Measurements from ENCODE around the gene RUNX2. TPM values are rescaled to one million over a fixed set of nuclear protein-coding genes. Genes with fewer than 3 reads are reported as not detected.

The RUNX2 gene
- total and polyA plus RNA-seq, 9 of the 15 experiments (the other 6 are each of a cell fraction or from before 2014, with no cell fraction given): 0.29 to 1.00 (median 0.43) TPM

DNA sequence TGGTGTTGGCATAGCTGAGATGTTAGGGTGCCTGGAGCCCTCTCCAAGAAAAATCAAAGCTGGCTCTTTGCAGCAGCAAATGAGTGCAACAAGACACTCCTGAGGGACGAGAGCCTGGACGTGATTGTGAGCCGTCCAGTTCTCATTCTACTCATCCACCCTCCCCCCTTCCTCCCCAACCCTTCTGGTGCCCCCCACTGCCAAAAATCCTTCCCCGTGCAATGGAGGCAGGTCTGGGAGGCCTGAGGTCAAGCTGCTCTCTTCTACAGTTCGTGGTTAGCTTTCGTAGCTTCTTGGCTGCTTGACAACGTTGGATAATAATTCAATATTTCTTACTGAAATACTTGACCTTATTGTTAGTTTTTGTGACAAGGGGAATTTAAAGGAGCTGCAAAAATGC is 234.9 kb downstream of the RUNX2 start:
- no peak overlapping the region for H3K4me3 ChIP-seq
- no peaks in the 10 kb centered on the region for H4K20me1 ChIP-seq (replicated peaks; ENCODE audit: control insufficient read depth, insufficient read depth, low read length)
- TF ChIP-seq, protein P1, sequence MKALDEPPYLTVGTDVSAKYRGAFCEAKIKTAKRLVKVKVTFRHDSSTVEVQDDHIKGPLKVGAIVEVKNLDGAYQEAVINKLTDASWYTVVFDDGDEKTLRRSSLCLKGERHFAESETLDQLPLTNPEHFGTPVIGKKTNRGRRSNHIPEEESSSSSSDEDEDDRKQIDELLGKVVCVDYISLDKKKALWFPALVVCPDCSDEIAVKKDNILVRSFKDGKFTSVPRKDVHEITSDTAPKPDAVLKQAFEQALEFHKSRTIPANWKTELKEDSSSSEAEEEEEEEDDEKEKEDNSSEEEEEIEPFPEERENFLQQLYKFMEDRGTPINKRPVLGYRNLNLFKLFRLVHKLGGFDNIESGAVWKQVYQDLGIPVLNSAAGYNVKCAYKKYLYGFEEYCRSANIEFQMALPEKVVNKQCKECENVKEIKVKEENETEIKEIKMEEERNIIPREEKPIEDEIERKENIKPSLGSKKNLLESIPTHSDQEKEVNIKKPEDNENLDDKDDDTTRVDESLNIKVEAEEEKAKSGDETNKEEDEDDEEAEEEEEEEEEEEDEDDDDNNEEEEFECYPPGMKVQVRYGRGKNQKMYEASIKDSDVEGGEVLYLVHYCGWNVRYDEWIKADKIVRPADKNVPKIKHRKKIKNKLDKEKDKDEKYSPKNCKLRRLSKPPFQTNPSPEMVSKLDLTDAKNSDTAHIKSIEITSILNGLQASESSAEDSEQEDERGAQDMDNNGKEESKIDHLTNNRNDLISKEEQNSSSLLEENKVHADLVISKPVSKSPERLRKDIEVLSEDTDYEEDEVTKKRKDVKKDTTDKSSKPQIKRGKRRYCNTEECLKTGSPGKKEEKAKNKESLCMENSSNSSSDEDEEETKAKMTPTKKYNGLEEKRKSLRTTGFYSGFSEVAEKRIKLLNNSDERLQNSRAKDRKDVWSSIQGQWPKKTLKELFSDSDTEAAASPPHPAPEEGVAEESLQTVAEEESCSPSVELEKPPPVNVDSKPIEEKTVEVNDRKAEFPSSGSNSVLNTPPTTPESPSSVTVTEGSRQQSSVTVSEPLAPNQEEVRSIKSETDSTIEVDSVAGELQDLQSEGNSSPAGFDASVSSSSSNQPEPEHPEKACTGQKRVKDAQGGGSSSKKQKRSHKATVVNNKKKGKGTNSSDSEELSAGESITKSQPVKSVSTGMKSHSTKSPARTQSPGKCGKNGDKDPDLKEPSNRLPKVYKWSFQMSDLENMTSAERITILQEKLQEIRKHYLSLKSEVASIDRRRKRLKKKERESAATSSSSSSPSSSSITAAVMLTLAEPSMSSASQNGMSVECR (CRISPR knock-in tag; IDR thresholded peaks at IDR 0.05): no peak
- TF ChIP-seq RB1 (IDR thresholded peaks at IDR 0.05; ENCODE audit: low read depth): no peak
- no peak for TF ChIP-seq KDM4B (IDR thresholded peaks at IDR 0.05; ENCODE audit: borderline replicate concordance in 2 of 2, low read depth in 1 of 2)
- no peak for TF ChIP-seq HDAC8 (tag; IDR thresholded peaks at IDR 0.05)
- TF ChIP-seq ZNF274 (IDR thresholded peaks at IDR 0.05; ENCODE audit: borderline replicate concordance, low read depth, low read length): no peak
- no peak for TF ChIP-seq ZNF444 (CRISPR knock-in tag; IDR thresholded peaks at IDR 0.05)
- TF ChIP-seq, protein P2, sequence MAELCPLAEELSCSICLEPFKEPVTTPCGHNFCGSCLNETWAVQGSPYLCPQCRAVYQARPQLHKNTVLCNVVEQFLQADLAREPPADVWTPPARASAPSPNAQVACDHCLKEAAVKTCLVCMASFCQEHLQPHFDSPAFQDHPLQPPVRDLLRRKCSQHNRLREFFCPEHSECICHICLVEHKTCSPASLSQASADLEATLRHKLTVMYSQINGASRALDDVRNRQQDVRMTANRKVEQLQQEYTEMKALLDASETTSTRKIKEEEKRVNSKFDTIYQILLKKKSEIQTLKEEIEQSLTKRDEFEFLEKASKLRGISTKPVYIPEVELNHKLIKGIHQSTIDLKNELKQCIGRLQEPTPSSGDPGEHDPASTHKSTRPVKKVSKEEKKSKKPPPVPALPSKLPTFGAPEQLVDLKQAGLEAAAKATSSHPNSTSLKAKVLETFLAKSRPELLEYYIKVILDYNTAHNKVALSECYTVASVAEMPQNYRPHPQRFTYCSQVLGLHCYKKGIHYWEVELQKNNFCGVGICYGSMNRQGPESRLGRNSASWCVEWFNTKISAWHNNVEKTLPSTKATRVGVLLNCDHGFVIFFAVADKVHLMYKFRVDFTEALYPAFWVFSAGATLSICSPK (IDR thresholded peaks at IDR 0.05; ENCODE audit: borderline replicate concordance): no peak
- no peak for TF ChIP-seq HNRNPUL1 (IDR thresholded peaks at IDR 0.05; ENCODE audit: low read length)
- TF ChIP-seq NCOA2 (IDR thresholded peaks at IDR 0.05; ENCODE audit: partially characterized antibody in 2 of 2): no peak
- no peak for TF ChIP-seq FOXA3 (CRISPR knock-in tag; conservative IDR thresholded peaks at IDR 0.05 in 1 of 2, IDR thresholded peaks at IDR 0.05 in 1 of 2)
- no peak for TF ChIP-seq NCOA4 (IDR thresholded peaks at IDR 0.05; ENCODE audit: partially characterized antibody)
- TF ChIP-seq MTF1 (CRISPR knock-in tag; IDR thresholded peaks at IDR 0.05; ENCODE audit: borderline replicate concordance): no peak
- TF ChIP-seq ILF3 (IDR thresholded peaks at IDR 0.05; ENCODE audit: borderline replicate concordance): no peak
- TF ChIP-seq HLTF (IDR thresholded peaks at IDR 0.05): no peak
- TF ChIP-seq NRF1 (conservative IDR thresholded peaks at IDR 0.05 in 1 of 2, IDR thresholded peaks at IDR 0.05 in 1 of 2): no peak
- TF ChIP-seq BDP1 (IDR thresholded peaks at IDR 0.05; ENCODE audit: insufficient read depth, insufficient read length): no peak
- no peak for TF ChIP-seq GATA2 (CRISPR knock-in tag; IDR thresholded peaks at IDR 0.05)
- H3K79me2 ChIP-seq (ENCODE audit: control insufficient read depth, insufficient read depth, low read length): no peaks in the 10 kb centered on the region
- DNase-seq (ENCODE audit: extremely low read depth in 1 of 4, low spot score in 3 of 4) (no peak), FAIRE-seq (no peak), ATAC-seq (no peak)
- no peaks in the 10 kb centered on the region for H3K9me1 ChIP-seq (ENCODE audit: control insufficient read depth, insufficient read depth, low read length)
- BruUV-seq (replicated peaks): no TSS peak
- under 1% methylated on average over 7 of the region's 7 CpGs for WGBS (ENCODE audit: insufficient coverage, low coverage, missing lambda C conversion rate)
- POLR2A ChIA-PET: interaction anchor here (0.9 kb wide), 1 partner anchor 15 kb away, joined by 3 read pairs; no protein-coding TSS in a partner anchor
- peaks cover 2 to 32% of the 10 kb centered on the region in 2 experiments; a peak in 2 of 5 replicates for H3K27me3 ChIP-seq (ENCODE audit: control insufficient read depth in 2 of 2, insufficient read depth in 2 of 2, low read length in 2 of 2)
- CTCF ChIA-PET (ENCODE audit: low intra/inter-chr PET ratio): no interaction called here
- in situ Hi-C loops (cut with MboI) (no loop called here), intact Hi-C loops (cut with micrococcal nuclease) (no loop called here)
- H3K36me3 ChIP-seq (ENCODE audit: control insufficient read depth, insufficient read depth, low read length): no peaks in the 10 kb centered on the region
- no peaks in the 10 kb centered on the region for H3K9me3 ChIP-seq (replicated peaks; ENCODE audit: control insufficient read depth, insufficient read depth, low read depth, low read length)
- no peak overlapping the region for H2AFZ ChIP-seq (ENCODE audit: low read depth, low read length)
- H3K4me2 ChIP-seq (ENCODE audit: insufficient read depth, low read length): no peak overlapping the region
- H3K4me1 ChIP-seq (replicated peaks in 1 of 2; ENCODE audit: control insufficient read depth in 2 of 2, insufficient read depth in 2 of 2, low read length in 2 of 2): no peaks in the 10 kb centered on the region
- H3K9ac ChIP-seq (ENCODE audit: insufficient read depth in 1 of 2, low read depth in 2 of 2, low read length in 2 of 2): no peak overlapping the region
- no peak overlapping the region for H3K27ac ChIP-seq (ENCODE audit: extremely low read depth, low read depth, low read length)

Data from K562 (cell line).